ENCODE measurements around the gene ODAD2. TPM values are rescaled to one million over a fixed set of nuclear protein-coding genes. Genes with fewer than 3 reads are reported as not detected.
"Not testable (repeated sequence)": the region's sequence is repeated elsewhere in the genome, so short reads cannot be mapped to it uniquely, and the experiment has no call there.

ODAD2 gene
- total RNA-seq, 1 experiment from 2014 or later = 1.8 TPM

- DNase-seq (ENCODE audit: low spot score) = not testable (repeated sequence)
These were observed 28.1 kb downstream of the ODAD2 start for GRCh38 chr10:27970795-27971194.

DNA sequence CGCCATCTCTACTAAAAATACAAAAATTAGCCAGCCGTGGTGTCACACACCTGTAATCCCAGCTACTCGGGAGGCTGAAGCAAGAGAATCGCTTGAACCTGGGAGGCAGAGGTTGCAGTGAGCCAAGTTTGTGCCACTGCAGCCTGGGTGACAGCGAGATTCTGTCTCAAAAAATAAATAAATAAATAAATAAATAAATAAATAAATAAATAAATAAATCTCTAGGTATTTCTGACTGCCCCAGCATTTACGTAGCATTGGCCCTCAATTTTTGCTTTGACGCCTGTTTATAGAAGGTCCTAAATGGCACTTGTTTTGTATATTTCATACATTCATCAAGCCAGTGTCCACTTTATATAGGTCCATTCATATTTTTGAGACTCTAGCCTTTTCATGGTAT lies 28.9 kb downstream of the ODAD2 start:
- DNase-seq (ENCODE audit: low spot score) = not testable (repeated sequence)

DNA sequence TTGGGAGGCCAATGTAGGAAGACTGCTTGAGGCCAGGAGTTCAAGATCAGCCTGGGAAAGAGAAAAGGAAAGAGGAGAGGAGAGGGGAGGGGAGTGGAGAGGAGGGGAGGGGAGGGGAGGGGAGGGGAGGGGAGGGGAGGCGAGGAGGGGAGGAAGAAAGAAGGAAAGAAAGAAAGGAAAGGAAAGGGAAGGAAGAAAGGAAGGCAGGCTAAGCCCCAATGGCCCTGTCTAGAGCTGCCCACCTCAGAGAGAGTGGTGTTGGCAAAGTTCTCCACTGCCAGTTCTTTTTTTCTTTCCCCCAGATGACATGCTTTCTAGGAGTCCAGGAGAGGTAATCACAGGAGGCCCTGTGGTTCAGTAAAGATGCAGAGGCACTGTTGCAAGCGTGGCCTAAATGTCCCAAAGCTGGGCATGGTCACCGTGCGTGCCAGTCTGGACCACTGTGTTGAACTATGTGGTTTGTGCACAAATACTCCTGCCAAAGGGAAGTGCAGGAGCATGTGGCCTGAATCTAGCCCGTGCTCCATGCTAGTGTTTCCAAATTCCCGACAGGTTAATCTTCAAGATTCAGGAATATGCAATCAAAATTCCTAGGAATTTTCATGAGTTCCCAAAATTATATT lies 39.7 kb downstream of the ODAD2 start:
- peak; percentile 48 for DNase-seq (ENCODE audit: low spot score)

DNA sequence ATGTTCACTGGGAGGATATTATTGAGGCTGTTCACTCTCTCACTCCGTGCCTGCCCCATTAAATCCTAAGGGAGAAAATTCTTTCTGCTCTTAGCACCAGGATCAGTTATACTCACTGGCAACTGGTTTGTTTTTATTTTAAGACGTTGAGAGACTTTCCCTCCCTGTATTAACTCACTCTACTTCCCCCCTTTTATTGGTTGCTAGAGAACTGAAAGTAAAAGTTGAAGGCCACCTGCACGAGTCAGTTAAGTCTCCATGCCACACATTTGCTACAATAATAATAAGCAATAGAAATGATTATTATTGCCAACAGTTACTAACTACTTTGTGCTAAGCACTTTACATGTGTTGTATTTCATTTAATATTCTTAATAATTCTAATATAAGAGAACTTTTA lies 40.5 kb downstream of the ODAD2 start:
- DNase-seq (ENCODE audit: low spot score) = not testable (repeated sequence)

GRCh38 chr10:27950242-27950564 lies 48.7 kb downstream of the ODAD2 start:
- no peak for DNase-seq (ENCODE audit: low spot score)

- DNase-seq (ENCODE audit: low spot score) = no peak
These were observed 49.2 kb downstream of the ODAD2 start for GRCh38 chr10:27949528-27950241.

- no peak for DNase-seq (ENCODE audit: low spot score)
These were observed 50.7 kb downstream of the ODAD2 start for GRCh38 chr10:27948186-27948585.

- no peak for DNase-seq (ENCODE audit: low spot score)
These were observed 51.3 kb downstream of the ODAD2 start for GRCh38 chr10:27947540-27947939.

GRCh38 chr10:27944005-27944404 lies 54.9 kb downstream of the ODAD2 start:
- DNase-seq (ENCODE audit: low spot score) = no peak

DNA sequence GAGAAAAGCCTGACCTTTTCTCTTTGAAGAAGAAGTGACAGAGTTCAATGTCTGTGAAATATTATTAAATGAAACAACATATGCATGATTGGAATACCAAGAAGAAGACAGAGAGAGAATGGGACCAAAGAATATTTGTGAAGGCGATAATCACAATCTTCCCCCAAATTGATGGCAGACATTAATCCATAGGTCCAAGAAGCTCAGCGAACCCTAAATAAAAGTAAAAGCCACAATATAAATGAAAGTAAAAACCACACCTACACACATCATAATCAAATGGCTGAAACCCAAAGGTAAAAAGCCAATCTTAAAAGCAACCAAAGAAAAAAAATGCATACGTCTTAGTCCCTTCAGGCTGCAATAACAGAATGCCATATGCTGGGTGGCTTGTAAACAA lies 84.0 kb downstream of the ODAD2 start:
- DNase-seq (ENCODE audit: low spot score) = no peak

DNA sequence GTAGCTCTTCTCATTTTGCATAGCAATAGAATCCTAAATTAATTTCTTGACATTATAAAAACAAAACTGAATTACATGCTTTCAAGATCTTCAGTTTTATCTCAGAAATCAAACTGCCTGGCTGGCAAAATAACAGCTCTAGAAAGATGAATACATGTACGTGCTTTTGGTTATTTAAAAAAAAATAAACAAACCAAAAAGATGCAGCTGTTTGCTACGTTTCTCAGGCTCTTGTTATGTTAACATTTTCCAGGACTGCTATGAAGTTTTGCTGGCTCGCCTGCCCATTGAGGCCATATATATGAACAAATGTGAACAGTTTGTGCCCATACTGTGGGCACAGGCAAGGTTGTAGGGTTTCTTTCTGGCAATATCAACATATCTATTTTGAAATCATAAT lies 86.6 kb downstream of the ODAD2 start:
- DNase-seq (ENCODE audit: low spot score) = no peak

GRCh38 chr10:27911539-27911938 lies 87.3 kb downstream of the ODAD2 start:
- peak; percentile 4 for DNase-seq (ENCODE audit: low spot score)

DNA sequence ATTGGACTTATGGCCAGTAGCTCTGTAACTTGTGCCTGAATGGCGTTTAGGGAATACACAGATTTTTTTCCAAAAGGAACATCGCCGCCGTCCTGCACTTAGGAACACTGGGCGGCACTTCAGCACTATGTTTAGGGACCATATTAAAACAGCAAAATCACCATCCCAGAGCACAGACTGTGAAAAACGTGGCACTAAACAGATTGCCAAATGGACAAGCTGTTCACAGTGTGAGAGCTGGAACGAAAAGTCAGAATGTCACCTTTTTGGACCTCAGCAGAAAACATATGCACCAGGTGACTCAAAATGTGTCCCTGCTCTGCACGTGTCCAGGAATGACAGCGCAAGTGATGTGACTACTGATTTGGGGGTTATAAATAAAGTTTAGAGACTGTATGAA lies 87.9 kb downstream of the ODAD2 start:
- no peak for DNase-seq (ENCODE audit: low spot score)

GRCh38 chr10:27908231-27908630 lies 90.6 kb downstream of the ODAD2 start:
- no peak for DNase-seq (ENCODE audit: low spot score)

DNA sequence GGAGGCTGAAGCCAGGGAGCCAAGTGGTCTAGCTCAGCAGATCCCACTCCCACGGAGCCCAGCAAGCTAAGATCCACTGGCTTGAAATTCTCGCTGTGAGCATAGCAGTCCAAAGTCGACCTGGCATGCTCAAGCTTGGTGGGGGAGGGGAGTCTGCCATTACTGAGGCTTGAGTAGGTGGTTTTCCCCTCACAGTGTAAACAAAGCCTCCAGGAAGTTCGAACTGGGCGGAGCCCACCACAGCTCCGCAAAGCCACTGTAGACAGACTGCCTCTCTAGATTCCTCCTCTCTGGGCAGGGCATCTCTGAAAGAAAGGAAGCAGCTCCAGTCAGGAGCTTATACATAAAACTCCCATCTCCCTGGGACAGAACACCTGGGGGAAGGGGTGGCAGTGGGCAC lies 99.4 kb downstream of the ODAD2 start:
- not testable (repeated sequence) for DNase-seq (ENCODE audit: low spot score)

- DNase-seq (ENCODE audit: low spot score) = no peak
These were observed 99.8 kb downstream of the ODAD2 start for GRCh38 chr10:27899058-27899457.

DNA sequence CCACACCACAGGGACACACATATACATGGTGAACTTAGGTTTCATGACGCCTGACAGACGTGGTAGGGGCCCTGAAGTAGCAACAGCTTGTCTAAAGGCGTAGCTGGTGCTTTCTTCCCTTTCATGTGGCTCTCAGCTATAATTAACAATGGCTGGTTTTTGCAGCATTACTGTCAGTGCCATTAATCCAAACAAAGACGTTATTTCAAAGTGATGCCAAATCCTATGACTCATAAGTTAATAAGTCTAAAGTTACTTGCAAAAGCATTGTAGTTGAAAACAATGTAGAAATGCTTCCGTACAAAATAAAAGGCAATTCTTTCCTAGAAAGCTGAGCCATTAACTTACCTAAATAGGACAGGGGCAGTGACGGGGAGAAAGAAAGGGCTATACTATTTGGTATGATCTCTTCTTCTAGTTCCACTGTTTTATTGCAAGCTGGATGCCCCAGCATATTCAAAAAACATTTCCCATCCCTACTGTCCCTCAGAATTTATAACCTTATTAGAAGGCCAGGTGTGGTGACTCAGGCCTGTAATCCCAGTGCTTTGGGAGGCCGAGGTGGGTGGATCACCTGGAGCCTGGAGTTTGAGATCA lies 105.4 kb downstream of the ODAD2 start:
- DNase-seq (ENCODE audit: low spot score) = peak; percentile 71

DNA sequence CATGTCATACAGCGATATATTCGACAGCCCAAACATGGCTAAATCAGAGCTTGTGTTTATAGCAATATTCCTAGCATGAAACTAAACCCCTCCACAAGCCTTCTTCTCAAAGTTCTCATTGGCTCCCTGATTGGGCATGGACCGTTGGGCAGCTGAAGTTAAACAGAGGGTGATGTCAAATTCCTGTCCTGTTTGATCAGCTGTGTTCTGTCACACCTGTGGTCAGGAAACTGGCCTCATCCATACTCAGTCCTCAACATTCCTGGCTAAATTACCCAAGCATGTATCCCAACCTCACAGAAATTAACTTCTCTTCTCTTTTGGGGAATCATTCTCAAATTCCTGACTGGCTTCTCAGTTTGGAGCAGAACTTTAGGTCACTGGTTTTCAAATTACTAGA lies 107.9 kb downstream of the ODAD2 start:
- peak; percentile 3 for DNase-seq (ENCODE audit: low spot score)

- DNase-seq (ENCODE audit: low spot score) = no peak
These were observed 109.4 kb downstream of the ODAD2 start for GRCh38 chr10:27889518-27889917.

- peak; percentile 38 for DNase-seq (ENCODE audit: low spot score)
These were observed 114.7 kb downstream of the ODAD2 start for GRCh38 chr10:27884185-27884641.

DNA sequence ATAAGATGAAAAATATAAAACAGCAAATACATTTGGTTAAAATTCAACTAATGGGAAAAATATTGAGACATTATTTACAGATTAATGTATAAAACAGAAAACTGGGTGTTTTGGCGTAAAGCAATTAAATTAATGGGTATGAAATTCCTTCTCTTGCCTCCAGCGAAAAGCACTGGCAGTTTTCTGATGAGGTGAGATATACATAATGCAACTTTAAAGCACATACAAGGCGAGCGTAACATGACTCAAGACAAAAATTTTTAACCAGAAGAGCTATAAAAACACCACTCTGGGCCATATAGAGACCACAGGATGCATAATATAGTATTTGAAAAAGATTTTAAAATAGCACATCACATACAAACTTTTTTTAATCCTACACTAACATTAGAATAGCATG lies 120.6 kb downstream of the ODAD2 start:
- DNase-seq (ENCODE audit: low spot score) = no peak

GRCh38 chr10:27865221-27865635 lies 133.7 kb downstream of the ODAD2 start:
- DNase-seq (ENCODE audit: low spot score) = no peak

GRCh38 chr10:27861781-27862180 lies 137.1 kb downstream of the ODAD2 start:
- DNase-seq (ENCODE audit: low spot score) = no peak

All from H4 (cell line).